Measurements from ENCODE around the gene FMN2. TPM values are rescaled to one million over a fixed set of nuclear protein-coding genes. Genes with fewer than 3 reads are reported as not detected.
"Not testable (repeated sequence)": the region's sequence is repeated elsewhere in the genome, so short reads cannot be mapped to it uniquely, and the experiment has no call there.

Gene FMN2
- total and polyA plus RNA-seq, 3 experiments from 2014 or later: not detected

- H3K27me3 Mint-ChIP-seq: peaks cover 0 to 2% of the 10 kb centered on the region in 2 donors
- no peaks in the 10 kb centered on the region for H3K36me3 ChIP-seq (ENCODE audit: insufficient read depth, low read length)
- peaks cover 2 to 16% (median 12%) of the 10 kb centered on the region in 5 donors for H3K9me3 Mint-ChIP-seq
- no peak overlapping the region for H3K27ac ChIP-seq (ENCODE audit: low read depth, low read length)
- DNase-seq: no peak
- H3K27ac Mint-ChIP-seq: no peak overlapping the region
- no peak overlapping the region for H3K4me3 ChIP-seq (ENCODE audit: low read length)
- H3K36me3 Mint-ChIP-seq: no peaks in the 10 kb centered on the region
- H3K4me1 ChIP-seq (ENCODE audit: insufficient read depth, low read length): no peaks in the 10 kb centered on the region
- no peak overlapping the region for H3K4me3 Mint-ChIP-seq
- H3K27me3 ChIP-seq (ENCODE audit: insufficient read depth, low read length, poor library complexity, severe bottlenecking): no peaks in the 10 kb centered on the region
- POLR2A ChIA-PET: no interaction called here
- CTCF ChIA-PET: no interaction called here
- H3K4me1 Mint-ChIP-seq: no peaks in the 10 kb centered on the region
- H3K9me3 ChIP-seq (ENCODE audit: low read length): no peaks in the 10 kb centered on the region
Measured at GRCh38 chr1:240409615-240410014, 317.9 kb downstream of the FMN2 start.

GRCh38 chr1:240413732-240414131, 322.0 kb downstream of the FMN2 start:
- ChIA-PET POLR2A (no interaction called here), CTCF (no interaction called here)
- Histone ChIP-seq H3K27me3 (ENCODE audit: insufficient read depth, low read length, poor library complexity, severe bottlenecking) (no peaks in the 10 kb centered on the region), H3K4me1 (ENCODE audit: insufficient read depth, low read length) (no peaks in the 10 kb centered on the region), H3K9me3 (ENCODE audit: low read length) (no peaks in the 10 kb centered on the region), H3K4me3 (ENCODE audit: low read length) (no peak overlapping the region), H3K36me3 (ENCODE audit: insufficient read depth, low read length) (no peaks in the 10 kb centered on the region), H3K27ac (ENCODE audit: low read depth, low read length) (no peak overlapping the region)
- Mint-ChIP-seq H3K27ac (no peak overlapping the region), H3K4me3 (no peak overlapping the region), H3K27me3 (no peaks in the 10 kb centered on the region), H3K4me1 (no peaks in the 10 kb centered on the region), H3K9me3 (peaks cover 2 to 11% (median 5%) of the 10 kb centered on the region in 5 donors), H3K36me3 (no peaks in the 10 kb centered on the region)
- DNase-seq: no peak

GRCh38 chr1:240414237-240414636, 322.6 kb downstream of the FMN2 start:
- CTCF ChIA-PET: no interaction called here
- H3K9me3 Mint-ChIP-seq: peaks cover 2 to 11% (median 5%) of the 10 kb centered on the region in 5 donors

GRCh38 chr1:240415011-240415410, 323.3 kb downstream of the FMN2 start:
- H3K9me3 ChIP-seq (ENCODE audit: low read length); H3K4me1 ChIP-seq (ENCODE audit: insufficient read depth, low read length); H3K27ac ChIP-seq (ENCODE audit: low read depth, low read length); H3K27ac Mint-ChIP-seq; H3K4me3 ChIP-seq (ENCODE audit: low read length); H3K27me3 Mint-ChIP-seq; CTCF ChIA-PET; H3K4me1 Mint-ChIP-seq; H3K4me3 Mint-ChIP-seq; DNase-seq; H3K36me3 ChIP-seq (ENCODE audit: insufficient read depth, low read length); H3K27me3 ChIP-seq (ENCODE audit: insufficient read depth, low read length, poor library complexity, severe bottlenecking); POLR2A ChIA-PET; H3K36me3 Mint-ChIP-seq: not testable (repeated sequence)
- H3K9me3 Mint-ChIP-seq: peaks cover 2 to 11% (median 5%) of the 10 kb centered on the region in 5 donors

More at GRCh38 chr1:240414237-240414636, 322.6 kb downstream of the FMN2 start:
- Histone ChIP-seq H3K27me3 (ENCODE audit: insufficient read depth, low read length, poor library complexity, severe bottlenecking) (no peaks in the 10 kb centered on the region), H3K4me1 (ENCODE audit: insufficient read depth, low read length) (no peaks in the 10 kb centered on the region), H3K4me3 (ENCODE audit: low read length) (no peak overlapping the region), H3K9me3 (ENCODE audit: low read length) (no peaks in the 10 kb centered on the region), H3K27ac (ENCODE audit: low read depth, low read length) (no peak overlapping the region), H3K36me3 (ENCODE audit: insufficient read depth, low read length) (no peaks in the 10 kb centered on the region)
- Mint-ChIP-seq H3K36me3 (no peaks in the 10 kb centered on the region), H3K27me3 (no peaks in the 10 kb centered on the region), H3K4me3 (no peak overlapping the region), H3K27ac (no peak overlapping the region), H3K4me1 (no peaks in the 10 kb centered on the region)
- no peak for DNase-seq
- POLR2A ChIA-PET: no interaction called here

DNA sequence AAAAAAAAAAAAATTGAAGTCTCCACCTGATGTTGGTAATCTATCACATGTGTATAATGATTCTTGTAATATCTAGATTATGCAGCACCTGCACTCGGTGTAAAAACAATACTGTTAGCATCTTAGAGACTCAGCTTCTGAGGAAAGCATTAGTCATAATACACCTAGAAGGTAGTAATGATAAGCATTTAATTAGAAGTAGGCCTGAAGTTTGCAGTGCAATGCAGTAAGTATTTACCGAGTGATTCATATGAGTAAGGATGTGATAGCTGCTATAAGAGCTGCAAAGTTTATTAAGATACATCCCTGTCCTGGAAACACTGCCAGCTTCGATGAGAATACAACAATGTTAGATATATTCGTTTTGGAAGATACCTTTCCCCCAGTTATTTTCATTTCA, 323.8 kb downstream of the FMN2 start:
- no peak overlapping the region for H3K27ac ChIP-seq (ENCODE audit: low read depth, low read length)
- H3K4me3 ChIP-seq (ENCODE audit: low read length): no peak overlapping the region
- H3K27me3 ChIP-seq (ENCODE audit: insufficient read depth, low read length, poor library complexity, severe bottlenecking): no peaks in the 10 kb centered on the region
- H3K9me3 ChIP-seq (ENCODE audit: low read length): no peaks in the 10 kb centered on the region
- Mint-ChIP-seq H3K9me3 (peaks cover 2 to 12% (median 5%) of the 10 kb centered on the region in 5 donors), H3K4me1 (no peaks in the 10 kb centered on the region), H3K36me3 (no peaks in the 10 kb centered on the region), H3K4me3 (no peak overlapping the region), H3K27ac (no peak overlapping the region), H3K27me3 (no peaks in the 10 kb centered on the region)
- ChIA-PET CTCF (no interaction called here), POLR2A (no interaction called here)
- H3K4me1 ChIP-seq (ENCODE audit: insufficient read depth, low read length): no peaks in the 10 kb centered on the region
- H3K36me3 ChIP-seq (ENCODE audit: insufficient read depth, low read length): no peaks in the 10 kb centered on the region
- no peak for DNase-seq

DNA sequence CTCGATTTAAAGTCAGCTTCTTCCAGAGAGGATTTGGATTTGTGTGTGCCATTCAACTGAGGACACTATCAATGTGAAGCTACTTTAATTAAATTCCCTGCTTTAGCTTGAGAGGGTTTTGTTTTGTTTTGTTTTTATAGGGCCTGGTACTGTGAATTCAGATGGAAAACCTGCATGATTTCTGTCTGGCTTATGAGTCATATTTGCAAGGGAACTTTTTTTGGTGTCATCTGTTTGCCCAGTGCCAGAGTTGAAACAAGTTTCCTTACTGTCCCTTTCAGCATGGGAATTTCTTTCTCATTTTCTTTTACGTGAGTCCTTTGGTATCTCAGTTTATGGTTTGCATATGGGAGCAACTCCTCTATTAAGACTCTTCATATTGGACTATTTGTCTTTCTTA, 325.6 kb downstream of the FMN2 start:
- Histone ChIP-seq H3K9me3 (ENCODE audit: low read length) (no peaks in the 10 kb centered on the region), H3K27ac (ENCODE audit: low read depth, low read length) (no peak overlapping the region), H3K4me1 (ENCODE audit: insufficient read depth, low read length) (no peaks in the 10 kb centered on the region), H3K36me3 (ENCODE audit: insufficient read depth, low read length) (no peaks in the 10 kb centered on the region), H3K4me3 (ENCODE audit: low read length) (no peak overlapping the region), H3K27me3 (ENCODE audit: insufficient read depth, low read length, poor library complexity, severe bottlenecking) (no peaks in the 10 kb centered on the region)
- Mint-ChIP-seq H3K9me3 (peaks cover 0 to 24% (median 3%) of the 10 kb centered on the region in 5 donors), H3K27me3 (no peaks in the 10 kb centered on the region), H3K4me1 (no peaks in the 10 kb centered on the region), H3K4me3 (no peak overlapping the region), H3K36me3 (no peaks in the 10 kb centered on the region), H3K27ac (no peak overlapping the region)
- DNase-seq: no peak
- ChIA-PET POLR2A (no interaction called here), CTCF (no interaction called here)

DNA sequence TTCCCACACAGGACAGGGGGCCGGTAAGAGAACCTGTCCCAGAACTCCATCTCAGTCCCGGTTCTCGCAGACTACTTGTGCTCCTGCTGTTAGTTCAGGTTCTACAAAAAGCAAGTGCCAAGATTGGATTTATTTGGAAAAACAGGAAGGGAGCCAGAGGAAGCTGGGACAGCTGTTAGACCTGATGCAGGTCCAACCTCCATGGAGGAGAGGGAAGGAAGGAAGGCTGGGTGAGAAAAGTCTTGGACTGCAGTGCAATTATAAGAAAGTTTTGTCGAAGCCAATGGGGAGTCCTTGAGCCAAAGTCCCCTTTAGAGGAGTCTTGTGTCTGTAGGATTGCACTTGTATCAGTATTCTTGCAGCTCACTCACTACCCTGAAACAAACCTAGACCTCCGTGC, 329.1 kb downstream of the FMN2 start:
- Histone ChIP-seq H3K36me3 (ENCODE audit: insufficient read depth, low read length) (no peaks in the 10 kb centered on the region), H3K4me1 (ENCODE audit: insufficient read depth, low read length) (no peaks in the 10 kb centered on the region), H3K27ac (ENCODE audit: low read depth, low read length) (no peak overlapping the region), H3K9me3 (ENCODE audit: low read length) (no peaks in the 10 kb centered on the region), H3K4me3 (ENCODE audit: low read length) (no peak overlapping the region), H3K27me3 (ENCODE audit: insufficient read depth, low read length, poor library complexity, severe bottlenecking) (no peaks in the 10 kb centered on the region)
- Mint-ChIP-seq H3K4me1 (no peaks in the 10 kb centered on the region), H3K4me3 (no peak overlapping the region), H3K27ac (no peak overlapping the region), H3K36me3 (no peaks in the 10 kb centered on the region), H3K9me3 (peaks cover 0 to 18% (median 0%) of the 10 kb centered on the region in 5 donors), H3K27me3 (peaks cover 0 to 2% of the 10 kb centered on the region in 2 donors)
- POLR2A ChIA-PET: no interaction called here
- no peak for DNase-seq
- CTCF ChIA-PET: no interaction called here

DNA sequence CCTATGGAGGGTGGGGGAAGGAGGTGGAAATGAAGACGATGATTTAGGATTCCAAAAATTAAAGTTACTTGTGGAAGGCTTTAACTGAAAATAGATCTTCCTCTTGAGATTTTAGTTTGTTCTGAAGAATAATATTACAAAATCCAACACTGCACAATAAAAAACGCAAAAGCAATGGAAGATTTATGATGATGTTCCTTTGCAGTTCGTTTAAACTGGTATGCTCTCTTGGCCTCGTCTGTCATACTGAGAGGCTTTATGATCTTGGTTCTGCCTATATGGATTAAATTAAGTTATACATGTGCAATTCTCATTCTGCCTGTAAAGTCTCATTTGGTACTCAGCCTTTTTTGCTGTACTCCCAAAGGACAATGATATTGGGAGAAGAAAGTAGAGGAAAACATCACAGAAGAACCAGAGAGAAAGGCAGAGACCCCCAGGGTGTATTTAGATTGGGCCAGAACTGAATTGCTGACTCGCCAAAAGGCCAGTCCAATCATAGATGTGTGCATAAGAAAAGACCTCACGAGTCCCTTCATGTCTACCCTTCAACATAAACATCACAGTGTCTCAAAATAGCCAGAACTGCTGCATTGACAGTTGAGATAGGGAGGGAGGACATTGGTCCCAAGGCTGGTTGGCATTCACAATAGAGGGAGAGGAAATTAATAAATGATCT, 331.7 kb downstream of the FMN2 start:
- POLR2A ChIA-PET: no interaction called here
- Mint-ChIP-seq H3K4me1 (no peaks in the 10 kb centered on the region), H3K9me3 (peaks cover 0 to 16% (median 0%) of the 10 kb centered on the region in 5 donors), H3K27me3 (peaks cover 0 to 2% of the 10 kb centered on the region in 2 donors), H3K36me3 (no peaks in the 10 kb centered on the region), H3K27ac (no peak overlapping the region), H3K4me3 (no peak overlapping the region)
- Histone ChIP-seq H3K27me3 (ENCODE audit: insufficient read depth, low read length, poor library complexity, severe bottlenecking) (no peaks in the 10 kb centered on the region), H3K9me3 (ENCODE audit: low read length) (no peaks in the 10 kb centered on the region), H3K27ac (ENCODE audit: low read depth, low read length) (no peak overlapping the region), H3K4me1 (ENCODE audit: insufficient read depth, low read length) (no peaks in the 10 kb centered on the region), H3K4me3 (ENCODE audit: low read length) (no peak overlapping the region), H3K36me3 (ENCODE audit: insufficient read depth, low read length) (no peaks in the 10 kb centered on the region)
- CTCF ChIA-PET: no interaction called here
- DNase-seq: no peak

All from CD8-positive, alpha-beta memory T cell (primary cell).